HEK293T (cell line): Measurements from ENCODE around the gene HDAC5.
"Not testable (repeated sequence)": the region's sequence is repeated elsewhere in the genome, so short reads cannot be mapped to it uniquely, and the experiment has no call there.

Experiments used
- BHLHE40 ChIP-seq: fragments of 450-650 bp; IDR thresholded peaks from 2 replicates; pipeline ENCODE4 v1.6.1; 2016; ENCODE audit warnings: mild to moderate bottlenecking, moderate library complexity, borderline replicate concordance
- CTBP1 ChIP-seq: fragments of 450-650 bp; IDR thresholded peaks from 2 replicates; pipeline ENCODE4 v1.6.1; 2016; ENCODE audit warnings: borderline replicate concordance
- FOXA1 ChIP-seq: fragments of 450-650 bp; IDR thresholded peaks from 2 replicates; pipeline ENCODE4 v1.6.1; 2016; ENCODE audit warnings: mild to moderate bottlenecking

DNA sequence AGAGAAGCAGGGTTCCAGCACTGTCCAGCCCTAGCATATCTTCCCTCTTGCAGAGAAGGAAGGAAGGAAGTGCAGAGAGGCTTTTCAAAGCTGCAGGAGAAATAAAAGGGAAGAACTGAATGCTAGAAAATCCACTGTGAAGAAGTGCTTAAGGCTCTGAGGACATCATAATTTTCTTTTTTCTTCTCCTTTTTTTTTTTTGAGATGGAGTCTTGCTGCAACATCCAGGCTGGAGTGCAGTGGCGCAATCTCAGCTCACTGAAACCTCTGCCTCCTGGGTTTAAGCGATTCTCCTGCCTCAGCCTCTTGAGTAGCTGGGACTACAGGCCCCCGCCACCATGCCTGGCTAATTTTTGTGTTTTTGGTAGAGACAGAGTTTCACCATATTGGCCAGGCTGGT lies 25.6 kb upstream of the HDAC5 start:
- TF ChIP-seq BHLHE40, CTBP1, FOXA1: not testable (repeated sequence)
